Keratinocyte (primary cell): ENCODE data around the gene ATF7. TPM values are rescaled to one million over a fixed set of nuclear protein-coding genes. Genes with fewer than 3 reads are reported as not detected.

Experiments
- DNase-seq: peaks from one replicate; pipeline ENCODE4 v3.0.0-alpha.2; 2011; ENCODE audit warnings: low read depth, missing footprints, low spot score
- FAIRE-seq: peaks from 2 replicates; lab custom pipeline; 2011; peaks lifted over from hg19 to GRCh38; lab: Jason Lieb, UNC
- H2AFZ ChIP-seq: 2 replicates; pipeline ENCODE4 v1.6.0; 2012; ENCODE audit warnings: low read length, control low read depth, inconsistent platforms; ENCODE audit not compliant: control insufficient read depth
- H3K27ac ChIP-seq: 2 replicates; pipeline ENCODE4 v1.5.1; 2011; ENCODE audit warnings: low read length; ENCODE audit not compliant: control insufficient read depth, insufficient read depth
- H3K27me3 ChIP-seq: 3 replicates; pipeline ENCODE4 v1.6.0; 2011; ENCODE audit warnings: low read length; ENCODE audit not compliant: control insufficient read depth, insufficient read depth; ENCODE audit errors: extremely low read depth
- H3K36me3 ChIP-seq, 2 experiments: 2 replicates in 1 of 2; 3 replicates in 1 of 2; pipeline ENCODE4 v1.5.1; 2011; ENCODE audit warnings: low read length in 2 of 2, mild to moderate bottlenecking in 1 of 2; ENCODE audit not compliant: control insufficient read depth in 2 of 2, insufficient read depth in 2 of 2; ENCODE audit errors: extremely low read depth in 1 of 2
- H3K4me1 ChIP-seq: 3 replicates; pipeline ENCODE4 v1.5.1; 2011; ENCODE audit warnings: low read length; ENCODE audit not compliant: control insufficient read depth, insufficient read depth; ENCODE audit errors: extremely low read depth
- H3K4me2 ChIP-seq: 3 replicates; pipeline ENCODE4 v1.6.0; 2011; ENCODE audit warnings: low read depth, low read length; ENCODE audit not compliant: control insufficient read depth, insufficient read depth; ENCODE audit errors: extremely low read depth
- H3K4me3 ChIP-seq, 3 experiments: fragments of 200-600 bp in 1 of 3; sonication (generic) in 1 of 3; 2 replicates in 2 of 3; 3 replicates in 1 of 3; pipeline ENCODE4 v1.5.1; 2011 to 2016; ENCODE audit warnings: low read length in 3 of 3, mild to moderate bottlenecking in 3 of 3, control low read depth in 2 of 3, inconsistent platforms in 1 of 3, low read depth in 1 of 3, mixed read lengths in 1 of 3, mixed run types in 1 of 3, moderate library complexity in 1 of 3; ENCODE audit not compliant: control insufficient read depth in 2 of 3, insufficient read depth in 2 of 3; ENCODE audit errors: extremely low read depth in 1 of 3
- H3K79me2 ChIP-seq: 2 replicates; pipeline ENCODE4 v1.6.0; 2012; ENCODE audit warnings: low read length; ENCODE audit not compliant: control insufficient read depth, insufficient read depth
- H3K9ac ChIP-seq: 3 replicates; pipeline ENCODE4 v1.6.0; 2011; ENCODE audit warnings: low read length; ENCODE audit not compliant: control insufficient read depth, insufficient read depth; ENCODE audit errors: extremely low read depth
- H3K9me1 ChIP-seq: 3 replicates; pipeline ENCODE4 v1.6.0; 2011; ENCODE audit warnings: low read length; ENCODE audit not compliant: control insufficient read depth, insufficient read depth; ENCODE audit errors: extremely low read depth
- H3K9me3 ChIP-seq: 2 replicates; pipeline ENCODE4 v1.5.1; 2012; ENCODE audit warnings: low read depth, low read length; ENCODE audit not compliant: control insufficient read depth
- H4K20me1 ChIP-seq: 3 replicates; pipeline ENCODE4 v1.6.0; 2011; ENCODE audit warnings: low read length; ENCODE audit not compliant: control insufficient read depth, insufficient read depth; ENCODE audit errors: extremely low read depth
- CTCF ChIP-seq, 3 experiments: IDR thresholded peaks in 1 of 3; conservative IDR thresholded peaks in 1 of 3; optimal IDR thresholded peaks in 1 of 3; 2 replicates in 2 of 3; 3 replicates in 1 of 3; pipeline versions ENCODE3 to v1.5.1; 2011; ENCODE audit warnings: low read length in 3 of 3, mild to moderate bottlenecking in 3 of 3, moderate library complexity in 2 of 3, control low read depth in 1 of 3, inconsistent platforms in 1 of 3; ENCODE audit not compliant: insufficient read depth in 2 of 3; ENCODE audit errors: extremely low read depth in 1 of 3
- EZH2 ChIP-seq: IDR thresholded peaks from one replicate; pipeline ENCODE4 v1.6.1; 2012; ENCODE audit warnings: inconsistent platforms, mild to moderate bottlenecking, low read length, moderate library complexity
- dilution Hi-C: fragments of 300-500 bp; cut with MboI; formaldehyde crosslinking; loops from one replicate; pipeline ENCODE4 v1.7.0; 2020; ENCODE audit warnings: low sequenced_read_pairs; ENCODE audit not compliant: extremely low pct_ligation_motif_present
- polyA plus RNA-seq, 5 experiments: library from polyadenylated mRNA; depleted of rRNA in 3 of 5; stranded (reverse) in 3 of 5; stranded (forward) in 1 of 5; unstranded in 1 of 5; fragments of >200 nt; gene quantifications; 1 replicate in 1 of 5; 2 replicates in 3 of 5; 3 replicates in 1 of 5; pipeline versions ENCODE4 v1.2.1 to v1.2.3, GENCODE V29; 2011 to 2012; ENCODE audit warnings: missing spikeins in 2 of 5, low read depth in 1 of 5, low replicate concordance in 1 of 5

Gene ATF7
- polyA plus RNA-seq, 1 donor (not counting 4 experiments of a cell fraction or from before 2014, with no cell fraction given), result 16.3 TPM

- H3K9ac ChIP-seq, result peak overlapping the region; percentile 58
- TF ChIP-seq EZH2, result no peak
- no peak for TF ChIP-seq CTCF (optimal IDR thresholded peaks at IDR 0.05 in 1 of 3, IDR thresholded peaks at IDR 0.05 in 1 of 3, conservative IDR thresholded peaks at IDR 0.05 in 1 of 3; ENCODE audit: extremely low read depth in 1 of 3, insufficient read depth in 2 of 3, low read length in 3 of 3)
- H3K4me2 ChIP-seq, result peak overlapping the region; percentile 95
- peak overlapping the region; percentile 85 for H2AFZ ChIP-seq
- dilution Hi-C loops, result no loop called here
- H3K27ac ChIP-seq, result peak overlapping the region; percentile 41
- H3K9me3 ChIP-seq, result no peaks in the 10 kb centered on the region
- H3K9me1 ChIP-seq, result no peaks in the 10 kb centered on the region
- H3K4me1 ChIP-seq, result peaks cover 14% of the 10 kb centered on the region
- no peaks in the 10 kb centered on the region for H4K20me1 ChIP-seq
- FAIRE-seq (no peak), DNase-seq (peak; percentile 58)
- no peaks in the 10 kb centered on the region for H3K27me3 ChIP-seq
- peak overlapping the region; percentile 30 to 48 (median 46) for H3K4me3 ChIP-seq
- no peaks in the 10 kb centered on the region for H3K79me2 ChIP-seq
- H3K36me3 ChIP-seq, result no peaks in the 10 kb centered on the region
These were observed 133.2 kb downstream of the ATF7 start for GRCh38 chr12:53492830-53493609.

- H3K36me3 ChIP-seq, result no peaks in the 10 kb centered on the region
- peaks cover 14% of the 10 kb centered on the region for H3K4me1 ChIP-seq
- H3K4me3 ChIP-seq, result peak overlapping the region in 2 of 3 experiments; percentile 30 to 48
- H3K9me3 ChIP-seq, result no peaks in the 10 kb centered on the region
- H3K9ac ChIP-seq, result peak overlapping the region; percentile 58
- H3K4me2 ChIP-seq, result peak overlapping the region; percentile 80
- dilution Hi-C loops, result no loop called here
- no peaks in the 10 kb centered on the region for H3K9me1 ChIP-seq
- FAIRE-seq, result no peak
- DNase-seq, result no peak
- H4K20me1 ChIP-seq, result no peaks in the 10 kb centered on the region
- H3K27me3 ChIP-seq, result no peaks in the 10 kb centered on the region
- no peaks in the 10 kb centered on the region for H3K79me2 ChIP-seq
- H2AFZ ChIP-seq, result no peak overlapping the region
- TF ChIP-seq CTCF (optimal IDR thresholded peaks at IDR 0.05 in 1 of 3, IDR thresholded peaks at IDR 0.05 in 1 of 3, conservative IDR thresholded peaks at IDR 0.05 in 1 of 3; ENCODE audit: extremely low read depth in 1 of 3, insufficient read depth in 2 of 3, low read length in 3 of 3), result no peak
- no peak for TF ChIP-seq EZH2
- no peak overlapping the region for H3K27ac ChIP-seq
These were observed 134.0 kb downstream of the ATF7 start for GRCh38 chr12:53492188-53492587.
